HL-60 (cell line): ENCODE measurements around the gene OR5T2.

Experiments used
- DNase-seq, 2 experiments: peaks; one replicate each; pipeline ENCODE4 v3.0.0-alpha.2; 2010 to 2020; ENCODE audit warnings: low read depth in 1 of 2, low spot score in 1 of 2
- H3K27ac ChIP-seq: fragments of 250-450 bp; sonication (Bioruptor Pico); replicated peaks from 2 replicates; pipeline ENCODE4 v1.5.1; 2020; ENCODE audit warnings: mild to moderate bottlenecking, moderate library complexity
- H3K27me3 ChIP-seq: fragments of 250-450 bp; sonication (Bioruptor Pico); 2 replicates; pipeline ENCODE4 v1.5.1; 2021; ENCODE audit warnings: mild to moderate bottlenecking, moderate library complexity; ENCODE audit not compliant: insufficient read depth, poor library complexity, severe bottlenecking
- H3K4me3 ChIP-seq: replicated peaks from 2 replicates; pipeline ENCODE4 v1.5.1; 2011; ENCODE audit warnings: mild to moderate bottlenecking, control low read depth, low read length; ENCODE audit not compliant: insufficient read depth
- CTCF ChIP-seq: IDR thresholded peaks from one replicate; pipeline ENCODE4 v1.5.1; 2011; ENCODE audit warnings: low read length, control low read depth, inconsistent platforms; ENCODE audit not compliant: insufficient read depth
- GABPA ChIP-seq: IDR thresholded peaks from 2 replicates; pipeline ENCODE4 v1.6.1; 2012; ENCODE audit warnings: low read depth
- POLR2AphosphoS5 ChIP-seq: IDR thresholded peaks from 2 replicates; pipeline ENCODE4 v1.6.1; 2012; ENCODE audit warnings: low read depth
- REST ChIP-seq: IDR thresholded peaks from 2 replicates; pipeline ENCODE4 v1.6.1; 2012; ENCODE audit warnings: low read depth; ENCODE audit not compliant: insufficient replicate concordance
- SPI1 ChIP-seq: IDR thresholded peaks from 2 replicates; pipeline ENCODE4 v1.6.1; 2012; ENCODE audit warnings: low read depth, mild to moderate bottlenecking, borderline replicate concordance

The OR5T2 gene

GRCh38 chr11:56183459-56183858 is 50.6 kb downstream of the OR5T2 start:
- TF ChIP-seq POLR2AphosphoS5, result no peak
- TF ChIP-seq SPI1, result no peak
- TF ChIP-seq REST, result no peak
- TF ChIP-seq GABPA, result no peak
- no peak for TF ChIP-seq CTCF

More at GRCh38 chr11:56183459-56183858, 50.6 kb downstream of the OR5T2 start:
- Histone ChIP-seq H3K27ac (no peak overlapping the region), H3K27me3 (no peaks in the 10 kb centered on the region), H3K4me3 (no peak overlapping the region)
- no peak for DNase-seq
